ENCODE results near the gene TXN. TPM values are rescaled to one million over a fixed set of nuclear protein-coding genes. Genes with fewer than 3 reads are reported as not detected.

The TXN gene
- total RNA-seq, 2 donors from 2014 or later = 282 to 336 TPM

GRCh38 chr9:110259566-110259965, 3.3 kb upstream of the TXN start:
- no peaks in the 10 kb centered on the region for H3K4me1 ChIP-seq (ENCODE audit: control insufficient read depth, insufficient read depth, low read length)
- Mint-ChIP-seq H3K4me1 (peaks cover 18% of the 10 kb centered on the region), H3K36me3 (ENCODE audit: low read depth) (no peaks in the 10 kb centered on the region), H3K27ac (no peak overlapping the region), H3K27me3 (ENCODE audit: insufficient read depth) (no peaks in the 10 kb centered on the region), H3K9me3 (peaks cover 4% of the 10 kb centered on the region), H3K4me3 (no peak overlapping the region)
- no peak overlapping the region for H3K27ac ChIP-seq (ENCODE audit: low read depth, low read length)
- no peaks in the 10 kb centered on the region for H3K27me3 ChIP-seq (ENCODE audit: control insufficient read depth, insufficient read depth, low read length, poor library complexity, severe bottlenecking)
- no peak for TF ChIP-seq CTCF (conservative IDR thresholded peaks at IDR 0.05)
- no peak for DNase-seq
- 87 to 100% methylated on average over 2 of the region's 2 CpGs for WGBS, 2 experiments (ENCODE audit: insufficient coverage in 1 of 2, insufficient read length in 1 of 2)
- no peak overlapping the region for H3K9ac ChIP-seq (ENCODE audit: extremely low read depth, low read length, poor library complexity, severe bottlenecking)
- H3K4me3 ChIP-seq (ENCODE audit: low read length) = no peak overlapping the region
- H3K36me3 ChIP-seq (ENCODE audit: control insufficient read depth, insufficient read depth, low read length) = no peaks in the 10 kb centered on the region
- no peaks in the 10 kb centered on the region for H3K9me3 ChIP-seq (ENCODE audit: control insufficient read depth, low read length)

GRCh38 chr9:110258690-110259091, 2.4 kb upstream of the TXN start:
- WGBS, 2 experiments (ENCODE audit: insufficient coverage in 1 of 2, insufficient read length in 1 of 2) = 90 to 91% methylated on average over 3 of the region's 3 CpGs
- Mint-ChIP-seq H3K27me3 (ENCODE audit: insufficient read depth) (no peaks in the 10 kb centered on the region), H3K4me1 (peaks cover 27% of the 10 kb centered on the region), H3K27ac (no peak overlapping the region), H3K9me3 (no peaks in the 10 kb centered on the region), H3K4me3 (no peak overlapping the region), H3K36me3 (ENCODE audit: low read depth) (no peaks in the 10 kb centered on the region)
- H3K27me3 ChIP-seq (ENCODE audit: control insufficient read depth, insufficient read depth, low read length, poor library complexity, severe bottlenecking) = no peaks in the 10 kb centered on the region
- H3K27ac ChIP-seq (ENCODE audit: low read depth, low read length) = no peak overlapping the region
- no peaks in the 10 kb centered on the region for H3K4me1 ChIP-seq (ENCODE audit: control insufficient read depth, insufficient read depth, low read length)
- H3K9ac ChIP-seq (ENCODE audit: extremely low read depth, low read length, poor library complexity, severe bottlenecking) = no peak overlapping the region
- no peak for DNase-seq
- no peak overlapping the region for H3K4me3 ChIP-seq (ENCODE audit: low read length)
- no peaks in the 10 kb centered on the region for H3K9me3 ChIP-seq (ENCODE audit: control insufficient read depth, low read length)
- no peaks in the 10 kb centered on the region for H3K36me3 ChIP-seq (ENCODE audit: control insufficient read depth, insufficient read depth, low read length)
- TF ChIP-seq CTCF (conservative IDR thresholded peaks at IDR 0.05) = no peak

GRCh38 chr9:110257956-110258355, 1.6 kb upstream of the TXN start:
- H3K4me3 Mint-ChIP-seq = peak overlapping the region; percentile 94
- no peaks in the 10 kb centered on the region for H3K9me3 Mint-ChIP-seq
- H3K36me3 Mint-ChIP-seq (ENCODE audit: low read depth) = no peaks in the 10 kb centered on the region
- H3K27me3 Mint-ChIP-seq (ENCODE audit: insufficient read depth) = no peaks in the 10 kb centered on the region
- peaks cover 34% of the 10 kb centered on the region for H3K4me1 Mint-ChIP-seq
- Histone ChIP-seq H3K27me3 (ENCODE audit: control insufficient read depth, insufficient read depth, low read length, poor library complexity, severe bottlenecking) (no peaks in the 10 kb centered on the region), H3K36me3 (ENCODE audit: control insufficient read depth, insufficient read depth, low read length) (no peaks in the 10 kb centered on the region), H3K9ac (ENCODE audit: extremely low read depth, low read length, poor library complexity, severe bottlenecking) (no peak overlapping the region), H3K4me3 (ENCODE audit: low read length) (peak overlapping the region; percentile 93), H3K9me3 (ENCODE audit: control insufficient read depth, low read length) (no peaks in the 10 kb centered on the region), H3K27ac (ENCODE audit: low read depth, low read length) (no peak overlapping the region), H3K4me1 (ENCODE audit: control insufficient read depth, insufficient read depth, low read length) (no peaks in the 10 kb centered on the region)
- no peak for DNase-seq
- no peak for TF ChIP-seq CTCF (conservative IDR thresholded peaks at IDR 0.05)
- no peak overlapping the region for H3K27ac Mint-ChIP-seq
- no CpG with 5 or more reads among the region's 1 CpG for WGBS, 2 experiments (ENCODE audit: insufficient coverage in 1 of 2, insufficient read length in 1 of 2)
